NCI-H345 (cell line): ENCODE results near the gene ROR1.
"Not testable (repeated sequence)": the region's sequence is repeated elsewhere in the genome, so short reads cannot be mapped to it uniquely, and the experiment has no call there.

Experiments
- DNase-seq: peaks from one replicate; lab custom pipeline; 2025; lab: John Stamatoyannopoulos, UW

ROR1 gene

GRCh38 chr1:64183395-64184002 lies 409.7 kb downstream of the ROR1 start:
- DNase-seq = peak; percentile 6

- peak; percentile 40 for DNase-seq
Measured at GRCh38 chr1:64184003-64184440, 410.2 kb downstream of the ROR1 start.

GRCh38 chr1:64186138-64186897 lies 412.5 kb downstream of the ROR1 start:
- no peak for DNase-seq

GRCh38 chr1:64186898-64187280 lies 413.1 kb downstream of the ROR1 start:
- no peak for DNase-seq

- no peak for DNase-seq
Measured at GRCh38 chr1:64187646-64188045, 413.8 kb downstream of the ROR1 start.

- no peak for DNase-seq
Measured at GRCh38 chr1:64192290-64192689, 418.5 kb downstream of the ROR1 start.

GRCh38 chr1:64194168-64195080 lies 420.6 kb downstream of the ROR1 start:
- no peak for DNase-seq

- DNase-seq = no peak
Measured at GRCh38 chr1:64195081-64195395, 421.2 kb downstream of the ROR1 start.

- DNase-seq = no peak
Measured at GRCh38 chr1:64196074-64196870, 422.5 kb downstream of the ROR1 start.

GRCh38 chr1:64197076-64197475 lies 423.3 kb downstream of the ROR1 start:
- no peak for DNase-seq

- DNase-seq = no peak
Measured at GRCh38 chr1:64199154-64199553, 425.3 kb downstream of the ROR1 start.

- DNase-seq = no peak
Measured at GRCh38 chr1:64200064-64200463, 426.2 kb downstream of the ROR1 start.

- no peak for DNase-seq
Measured at GRCh38 chr1:64203420-64203819, 429.6 kb downstream of the ROR1 start, which contains the start of gene UBE2U. Gene UBE2U (plus strand): TSS chr1:64203623. CDS start chr1:64204051, 428 bp downstream.

- DNase-seq = no peak
Measured at GRCh38 chr1:64209221-64209620, 435.4 kb downstream of the ROR1 start.

- DNase-seq = no peak
Measured at GRCh38 chr1:64212031-64212430, 438.2 kb downstream of the ROR1 start.

GRCh38 chr1:64215576-64215975 lies 441.8 kb downstream of the ROR1 start:
- peak; percentile 27 for DNase-seq

GRCh38 chr1:64220241-64220640 lies 446.4 kb downstream of the ROR1 start:
- DNase-seq = no peak

GRCh38 chr1:64223329-64224151 lies 449.7 kb downstream of the ROR1 start:
- DNase-seq = no peak

- DNase-seq = not testable (repeated sequence)
Measured at GRCh38 chr1:64224236-64224635, 450.4 kb downstream of the ROR1 start.

GRCh38 chr1:64228167-64228957 lies 454.5 kb downstream of the ROR1 start:
- no peak for DNase-seq
